Chondrocyte (in vitro differentiated cells): ENCODE data around the gene MCM5. TPM values are rescaled to one million over a fixed set of nuclear protein-coding genes. Genes with fewer than 3 reads are reported as not detected.

ENCODE experiments used
- DNase-seq: peaks from one replicate; pipeline ENCODE4 v3.0.0; 2021; ENCODE audit warnings: mixed read lengths, low spot score
- H3K27ac Mint-ChIP-seq: one replicate; pipeline ENCODE4 v1.8.0; 2021; ENCODE audit warnings: mild to moderate bottlenecking, moderate library complexity, mixed read lengths; ENCODE audit not compliant: unreplicated experiment
- H3K27me3 Mint-ChIP-seq: 2 replicates; pipeline ENCODE4 v1.8.0; 2021; ENCODE audit warnings: low read depth, mixed read lengths
- H3K36me3 Mint-ChIP-seq: 2 replicates; pipeline ENCODE4 v1.8.0; 2021; ENCODE audit warnings: low read depth, mixed read lengths
- H3K4me1 Mint-ChIP-seq: 2 replicates; pipeline ENCODE4 v1.8.0; 2021; ENCODE audit warnings: low read depth, mild to moderate bottlenecking, mixed read lengths
- H3K4me3 Mint-ChIP-seq: one replicate; pipeline ENCODE4 v1.8.0; 2021; ENCODE audit warnings: mild to moderate bottlenecking, moderate library complexity, mixed read lengths; ENCODE audit not compliant: unreplicated experiment
- H3K9me3 Mint-ChIP-seq: 2 replicates; pipeline ENCODE4 v1.8.0; 2021; ENCODE audit warnings: low read depth, mixed read lengths
- total RNA-seq: library from RNA; stranded (reverse); gene quantifications from 3 replicates; pipeline ENCODE4 v1.2.1, GENCODE V29; 2021
- TF ChIP-seq, protein P1 (sequence below): fragments of 200-600 bp; sonication (generic); IDR thresholded peaks from 2 replicates; pipeline ENCODE4 v1.5.0; 2021; ENCODE audit warnings: antibody characterized with exemption, mild to moderate bottlenecking, moderate library complexity

Gene MCM5
- total RNA-seq, 1 donor from 2014 or later = 14.4 TPM

DNA sequence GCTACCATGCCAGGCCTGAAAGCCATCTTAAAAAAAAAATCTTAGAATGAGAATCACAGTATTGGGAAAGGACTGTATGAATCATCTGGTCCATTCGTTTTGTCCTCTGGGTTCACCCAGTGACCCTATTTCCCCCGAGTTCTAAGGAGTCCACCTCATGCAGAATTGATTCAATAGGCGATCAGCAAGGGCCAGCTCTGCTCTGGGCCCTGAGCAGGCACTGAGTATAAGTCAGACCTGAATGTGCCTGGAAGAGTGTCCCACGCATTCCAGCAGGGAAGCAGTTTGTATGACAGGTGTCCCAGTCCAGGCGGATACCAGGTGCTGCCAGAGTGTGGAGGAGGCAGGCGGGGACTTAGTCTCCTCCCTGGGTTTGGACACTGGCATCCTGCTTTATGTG is 19.9 kb upstream of the MCM5 start:
- Mint-ChIP-seq H3K36me3 (no peaks in the 10 kb centered on the region), H3K4me3 (peak overlapping the region; percentile 81), H3K9me3 (no peaks in the 10 kb centered on the region), H3K27me3 (no peaks in the 10 kb centered on the region), H3K27ac (peak overlapping the region; percentile 92), H3K4me1 (peaks cover 45% of the 10 kb centered on the region)
- TF ChIP-seq, protein P1, sequence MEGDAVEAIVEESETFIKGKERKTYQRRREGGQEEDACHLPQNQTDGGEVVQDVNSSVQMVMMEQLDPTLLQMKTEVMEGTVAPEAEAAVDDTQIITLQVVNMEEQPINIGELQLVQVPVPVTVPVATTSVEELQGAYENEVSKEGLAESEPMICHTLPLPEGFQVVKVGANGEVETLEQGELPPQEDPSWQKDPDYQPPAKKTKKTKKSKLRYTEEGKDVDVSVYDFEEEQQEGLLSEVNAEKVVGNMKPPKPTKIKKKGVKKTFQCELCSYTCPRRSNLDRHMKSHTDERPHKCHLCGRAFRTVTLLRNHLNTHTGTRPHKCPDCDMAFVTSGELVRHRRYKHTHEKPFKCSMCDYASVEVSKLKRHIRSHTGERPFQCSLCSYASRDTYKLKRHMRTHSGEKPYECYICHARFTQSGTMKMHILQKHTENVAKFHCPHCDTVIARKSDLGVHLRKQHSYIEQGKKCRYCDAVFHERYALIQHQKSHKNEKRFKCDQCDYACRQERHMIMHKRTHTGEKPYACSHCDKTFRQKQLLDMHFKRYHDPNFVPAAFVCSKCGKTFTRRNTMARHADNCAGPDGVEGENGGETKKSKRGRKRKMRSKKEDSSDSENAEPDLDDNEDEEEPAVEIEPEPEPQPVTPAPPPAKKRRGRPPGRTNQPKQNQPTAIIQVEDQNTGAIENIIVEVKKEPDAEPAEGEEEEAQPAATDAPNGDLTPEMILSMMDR = no peak
- no peak for DNase-seq

DNA sequence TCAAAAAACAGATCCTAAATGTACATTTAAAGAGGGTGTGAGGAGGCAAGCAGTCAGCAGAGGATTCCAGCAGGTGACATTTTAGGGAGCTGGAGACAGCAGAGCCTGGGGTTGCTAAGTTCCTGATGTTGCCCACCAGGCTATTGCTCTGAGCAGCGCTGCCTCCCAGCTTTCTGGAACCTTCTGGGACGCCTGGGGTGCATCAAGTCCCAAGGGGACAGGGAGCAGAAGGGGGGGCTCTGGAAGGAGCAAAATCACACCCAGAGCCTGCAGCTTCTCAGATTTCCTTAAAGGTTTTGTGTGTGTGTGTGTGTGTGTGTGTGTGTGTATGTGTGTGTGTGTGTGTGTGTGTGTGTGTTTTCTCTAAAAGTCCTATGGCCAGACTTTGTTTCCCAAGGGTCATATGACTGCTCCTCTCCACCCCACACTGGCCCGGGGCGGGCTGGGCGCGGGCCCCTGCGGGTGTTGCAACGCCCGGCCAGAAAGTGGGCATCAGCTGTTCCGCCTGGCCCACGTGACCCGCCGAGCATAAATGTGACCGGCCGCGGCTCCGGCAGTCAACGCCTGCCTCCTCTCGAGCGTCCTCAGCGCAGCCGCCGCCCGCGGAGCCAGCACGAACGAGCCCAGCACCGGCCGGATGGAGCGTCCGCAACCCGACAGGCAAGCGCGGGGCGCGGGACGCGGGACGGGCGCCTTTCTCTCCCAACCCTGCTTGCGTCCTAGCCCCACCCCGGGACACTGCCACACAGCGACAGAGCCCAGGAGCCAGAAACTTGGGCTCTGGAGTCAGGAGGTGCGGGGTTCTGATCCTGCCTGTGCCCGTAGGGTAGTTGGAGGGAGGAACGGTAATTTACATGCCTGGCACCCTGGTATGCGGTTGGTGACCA is 19.2 kb upstream of the MCM5 start, which contains the start of gene HMOX1:
Gene HMOX1 (plus strand): TSS at position 560 of the 887 bp plus-strand sequence. CDS start 78 bp downstream, at position 638.
- Mint-ChIP-seq H3K27ac (peak within 1 kb of the TSS; percentile 92), H3K36me3 (no peaks in the 10 kb centered on the region), H3K27me3 (no peaks in the 10 kb centered on the region), H3K4me3 (peak within 1 kb of the TSS; percentile 81), H3K4me1 (peaks cover 41% of the 10 kb centered on the region), H3K9me3 (no peaks in the 10 kb centered on the region)
- peak; percentile 97 for DNase-seq
- TF ChIP-seq, protein P1 = peak; percentile 57

DNA sequence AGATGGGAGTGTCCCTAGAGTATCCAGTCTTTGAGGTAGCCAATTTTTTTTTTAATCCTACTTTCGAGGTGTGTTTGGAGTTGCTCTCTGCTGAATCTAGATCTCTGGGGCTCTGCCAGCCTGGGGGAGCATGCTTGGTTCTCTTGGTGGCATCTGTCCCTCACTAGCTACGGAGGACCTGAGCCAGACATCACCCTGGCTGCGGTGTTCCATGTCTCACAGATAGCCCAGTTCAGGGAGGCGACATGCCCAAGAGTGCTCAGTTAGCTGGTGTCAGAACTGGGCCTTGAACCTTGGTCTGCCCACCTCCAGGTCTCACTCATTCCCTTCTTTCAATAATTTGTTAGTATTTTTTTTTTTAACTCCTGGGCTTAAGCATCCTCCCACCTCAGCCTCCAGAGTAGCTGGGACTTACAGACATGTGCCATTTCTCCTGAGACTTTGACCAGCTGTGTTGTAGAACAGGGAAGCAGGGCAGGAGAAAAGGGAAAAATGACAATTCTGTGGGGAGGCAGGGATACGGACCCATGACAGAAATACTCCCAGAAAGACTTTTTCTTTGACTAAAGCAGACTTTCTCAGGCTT is 18.4 kb upstream of the MCM5 start:
- Mint-ChIP-seq H3K4me3 (peak overlapping the region; percentile 81), H3K27ac (peak overlapping the region; percentile 79), H3K36me3 (peaks cover 1% of the 10 kb centered on the region), H3K9me3 (no peaks in the 10 kb centered on the region), H3K27me3 (no peaks in the 10 kb centered on the region), H3K4me1 (peaks cover 38% of the 10 kb centered on the region)
- no peak for DNase-seq
- TF ChIP-seq, protein P1 = no peak

DNA sequence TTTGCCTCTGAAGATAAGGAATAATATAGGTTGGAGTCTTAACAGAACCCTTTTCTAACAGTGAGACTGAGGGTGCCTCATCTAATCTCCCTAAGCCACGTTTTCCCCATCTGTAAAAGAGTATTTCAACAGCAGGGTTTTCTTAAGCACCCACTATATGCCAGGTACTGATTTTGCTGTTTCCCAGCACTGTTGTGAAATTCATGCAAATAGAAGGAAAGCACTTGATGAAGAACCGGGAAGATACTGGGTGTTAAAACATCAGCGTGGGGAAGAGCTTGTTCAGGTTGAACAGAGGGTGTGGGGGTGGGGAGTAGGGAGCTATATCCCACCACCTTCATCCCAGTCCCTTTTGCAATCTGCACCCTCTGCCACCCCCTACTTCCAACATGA is 16.3 kb upstream of the MCM5 start:
- DNase-seq = no peak
- H3K27ac Mint-ChIP-seq = no peak overlapping the region

DNA sequence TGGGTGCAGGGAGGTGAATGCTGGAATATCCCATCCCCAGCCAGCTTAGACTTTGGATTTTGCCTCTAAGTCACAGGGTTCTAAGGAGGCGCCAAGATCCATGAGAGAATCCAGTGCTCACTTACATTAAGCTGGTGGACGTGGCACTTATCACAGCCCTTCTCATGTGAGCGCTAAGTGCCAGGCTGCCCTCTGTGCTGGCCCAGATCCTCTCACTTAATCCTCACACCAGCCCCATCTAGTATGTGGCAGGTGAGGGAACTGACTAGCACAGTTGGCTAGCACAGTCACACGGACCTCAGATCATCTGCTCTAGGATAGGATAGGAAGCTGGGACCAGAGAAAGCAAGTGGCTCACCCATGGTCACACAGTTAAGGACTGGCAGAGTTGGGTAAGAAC is 15.4 kb upstream of the MCM5 start:
- H3K4me3 Mint-ChIP-seq = no peak overlapping the region
- H3K27ac Mint-ChIP-seq = no peak overlapping the region
- H3K4me1 Mint-ChIP-seq = peaks cover 20% of the 10 kb centered on the region
- H3K36me3 Mint-ChIP-seq = peaks cover 5% of the 10 kb centered on the region
- DNase-seq = no peak
- H3K27me3 Mint-ChIP-seq = no peaks in the 10 kb centered on the region
- H3K9me3 Mint-ChIP-seq = no peaks in the 10 kb centered on the region
- TF ChIP-seq, protein P1 = no peak

More for the DNA sequence above, 16.3 kb upstream of the MCM5 start:
- Mint-ChIP-seq H3K4me1 (peaks cover 23% of the 10 kb centered on the region), H3K9me3 (no peaks in the 10 kb centered on the region), H3K4me3 (no peak overlapping the region), H3K27me3 (no peaks in the 10 kb centered on the region), H3K36me3 (peaks cover 5% of the 10 kb centered on the region)
- TF ChIP-seq, protein P1 = no peak
